HG02852 (cell line): ENCODE measurements around the gene NBEA.

Source experiments
- ATAC-seq: cut with Tn5 transposase; IDR thresholded peaks from one replicate; pipeline ENCODE4 v1.9.1; 2021; ENCODE audit warnings: mild to moderate bottlenecking, moderate library complexity; ENCODE audit not compliant: unreplicated experiment

The NBEA gene

GRCh38 chr13:35256459-35257148, 314.5 kb downstream of the NBEA start:
- no peak for ATAC-seq

GRCh38 chr13:35260316-35260715, 318.2 kb downstream of the NBEA start:
- ATAC-seq = no peak

GRCh38 chr13:35266412-35266811, 324.3 kb downstream of the NBEA start:
- no peak for ATAC-seq

- no peak for ATAC-seq
Observed at GRCh38 chr13:35278917-35279316, 336.8 kb downstream of the NBEA start.

GRCh38 chr13:35279500-35279899, 337.4 kb downstream of the NBEA start:
- no peak for ATAC-seq

- ATAC-seq = no peak
Observed at GRCh38 chr13:35283856-35284255, 341.8 kb downstream of the NBEA start.

- no peak for ATAC-seq
Observed at GRCh38 chr13:35285677-35286076, 343.6 kb downstream of the NBEA start.

- no peak for ATAC-seq
Observed at GRCh38 chr13:35292329-35292728, 350.3 kb downstream of the NBEA start.

- ATAC-seq = no peak
Observed at GRCh38 chr13:35293579-35294226, 351.6 kb downstream of the NBEA start.

- ATAC-seq = no peak
Observed at GRCh38 chr13:35309706-35310105, 367.6 kb downstream of the NBEA start.

- no peak for ATAC-seq
Observed at GRCh38 chr13:35332134-35332533, 390.1 kb downstream of the NBEA start.

- no peak for ATAC-seq
Observed at GRCh38 chr13:35333157-35333556, 391.1 kb downstream of the NBEA start.

GRCh38 chr13:35342440-35342839, 400.4 kb downstream of the NBEA start:
- ATAC-seq = no peak

- no peak for ATAC-seq
Observed at GRCh38 chr13:35343417-35343816, 401.3 kb downstream of the NBEA start.

- ATAC-seq = no peak
Observed at GRCh38 chr13:35345992-35346391, 403.9 kb downstream of the NBEA start.

GRCh38 chr13:35346494-35346893, 404.4 kb downstream of the NBEA start:
- no peak for ATAC-seq

GRCh38 chr13:35347679-35348205, 405.7 kb downstream of the NBEA start:
- ATAC-seq = no peak

GRCh38 chr13:35349052-35349451, 407.0 kb downstream of the NBEA start:
- peak; percentile 36 for ATAC-seq

GRCh38 chr13:35349673-35350278, 407.7 kb downstream of the NBEA start:
- ATAC-seq = peak; percentile 81

GRCh38 chr13:35354285-35354684, 412.2 kb downstream of the NBEA start:
- ATAC-seq = no peak

GRCh38 chr13:35354882-35355281, 412.8 kb downstream of the NBEA start:
- ATAC-seq = no peak

GRCh38 chr13:35356572-35356971, 414.5 kb downstream of the NBEA start:
- ATAC-seq = no peak
